Heart left ventricle (tissue), 13 donors: ENCODE measurements around the gene TRNP1.

Experiments
- CTCF ChIP-seq, 12 donors: fragments of 200-600 bp; sonication (generic) in 4 of 12; IDR thresholded peaks; one replicate each; pipeline versions ENCODE4 v1.5.0 to v1.8.0; 2018 to 2022; ENCODE audit warnings: antibody characterized with exemption in 12 of 12, mild to moderate bottlenecking in 5 of 12
- POLR2A ChIP-seq, 2 donors: fragments of 450-650 bp; IDR thresholded peaks; one replicate each; pipeline ENCODE4 v1.6.1; 2017; ENCODE audit warnings: antibody characterized with exemption in 2 of 2, mild to moderate bottlenecking in 2 of 2, moderate library complexity in 2 of 2
- donor health status: ischemic (EF 13 %, LVEDD 7.1; RV severe dilation, severe dysfunction).
- donor health status: DM: no; HTN: yes; CAD: no.
- donor health status: DM: no; HTN: no; CAD: no.
- donor health status: ischemic (EF 25% LVEDD 6.9; RV normal size, moderate dysfunction).
- donor health status: ischemic (EF 25% LVEDD 5.7; RV mildly dilated, moderate dysfunction).
- donor health status: ischemic (EF 35%, LVEDD 5.7; RV mildly dilated, moderate dysfunction).
- donor health status: nonischemic (EF 11% LVEDD 7.7; RV severe dilation, severe dysfunction).
- donor health status: DM: yes; HTN: yes; CAD: no.
- donor health status: PGD.
- donor health status: ischemic (EF 29% LVEDD 5.4; RV normal size, mild dysfunction).
- donor health status: nonischemic (EF 23%, LVEDD 6.1; RV moderate dilation, normal function).

- TF ChIP-seq CTCF (IDR thresholded peaks at IDR 0.05), result no peak
- no peak for TF ChIP-seq POLR2A (IDR thresholded peaks at IDR 0.05)
Observed at GRCh38 chr1:26998429-26999300, 5.2 kb downstream of the TRNP1 start.
